Measurements from ENCODE around the gene DMRTC2.

Gene DMRTC2

DNA sequence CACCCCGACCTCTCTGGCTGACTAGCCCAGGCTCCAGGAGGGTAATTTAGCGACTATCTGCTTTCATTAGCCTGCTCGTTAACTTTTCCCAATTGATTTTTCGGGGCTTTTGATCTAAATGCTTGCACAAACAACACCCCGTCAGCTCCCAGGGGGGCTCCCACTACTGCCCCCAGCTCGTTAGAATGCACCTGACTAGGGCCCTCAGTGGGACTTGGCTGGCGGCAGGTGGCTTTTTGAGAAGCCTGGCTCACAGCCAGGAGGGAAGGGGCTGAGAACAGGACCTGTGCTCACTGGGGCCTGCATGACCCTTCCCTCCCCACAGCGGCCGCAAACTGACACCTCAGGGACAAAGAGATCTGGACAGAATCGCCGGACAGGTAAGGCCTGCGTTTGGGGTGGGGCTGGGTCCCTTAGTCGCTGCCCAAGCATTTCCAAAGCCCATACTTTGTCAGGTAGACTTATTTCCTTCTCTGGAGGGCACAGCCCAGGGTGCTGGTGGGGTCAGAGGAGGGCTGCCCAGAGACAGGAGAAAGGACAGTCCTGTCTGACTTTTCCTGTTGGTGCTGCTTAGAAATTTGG lies 24.6 kb downstream of the DMRTC2 start:
- TF ChIP-seq, protein P1, sequence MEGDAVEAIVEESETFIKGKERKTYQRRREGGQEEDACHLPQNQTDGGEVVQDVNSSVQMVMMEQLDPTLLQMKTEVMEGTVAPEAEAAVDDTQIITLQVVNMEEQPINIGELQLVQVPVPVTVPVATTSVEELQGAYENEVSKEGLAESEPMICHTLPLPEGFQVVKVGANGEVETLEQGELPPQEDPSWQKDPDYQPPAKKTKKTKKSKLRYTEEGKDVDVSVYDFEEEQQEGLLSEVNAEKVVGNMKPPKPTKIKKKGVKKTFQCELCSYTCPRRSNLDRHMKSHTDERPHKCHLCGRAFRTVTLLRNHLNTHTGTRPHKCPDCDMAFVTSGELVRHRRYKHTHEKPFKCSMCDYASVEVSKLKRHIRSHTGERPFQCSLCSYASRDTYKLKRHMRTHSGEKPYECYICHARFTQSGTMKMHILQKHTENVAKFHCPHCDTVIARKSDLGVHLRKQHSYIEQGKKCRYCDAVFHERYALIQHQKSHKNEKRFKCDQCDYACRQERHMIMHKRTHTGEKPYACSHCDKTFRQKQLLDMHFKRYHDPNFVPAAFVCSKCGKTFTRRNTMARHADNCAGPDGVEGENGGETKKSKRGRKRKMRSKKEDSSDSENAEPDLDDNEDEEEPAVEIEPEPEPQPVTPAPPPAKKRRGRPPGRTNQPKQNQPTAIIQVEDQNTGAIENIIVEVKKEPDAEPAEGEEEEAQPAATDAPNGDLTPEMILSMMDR (IDR thresholded peaks at IDR 0.05): no peak
- no peak overlapping the region for H3K4me3 ChIP-seq (ENCODE audit: low read depth, low read length)
- peaks cover 9% of the 10 kb centered on the region for H3K4me1 ChIP-seq
- H3K4me2 ChIP-seq (ENCODE audit: low read length): no peak overlapping the region
- H3K27ac ChIP-seq: no peak overlapping the region
- H3K27me3 ChIP-seq (ENCODE audit: control insufficient read depth, insufficient read depth, low read length): no peaks in the 10 kb centered on the region
- H3K9ac ChIP-seq: no peak overlapping the region
- H2AFZ ChIP-seq: no peak overlapping the region
- no peaks in the 10 kb centered on the region for H3K9me3 ChIP-seq (ENCODE audit: control insufficient read depth, low read length)
- peaks cover 15% of the 10 kb centered on the region for H3K79me2 ChIP-seq
- H3K36me3 ChIP-seq (ENCODE audit: control insufficient read depth, insufficient read depth, low read length): no peaks in the 10 kb centered on the region

DNA sequence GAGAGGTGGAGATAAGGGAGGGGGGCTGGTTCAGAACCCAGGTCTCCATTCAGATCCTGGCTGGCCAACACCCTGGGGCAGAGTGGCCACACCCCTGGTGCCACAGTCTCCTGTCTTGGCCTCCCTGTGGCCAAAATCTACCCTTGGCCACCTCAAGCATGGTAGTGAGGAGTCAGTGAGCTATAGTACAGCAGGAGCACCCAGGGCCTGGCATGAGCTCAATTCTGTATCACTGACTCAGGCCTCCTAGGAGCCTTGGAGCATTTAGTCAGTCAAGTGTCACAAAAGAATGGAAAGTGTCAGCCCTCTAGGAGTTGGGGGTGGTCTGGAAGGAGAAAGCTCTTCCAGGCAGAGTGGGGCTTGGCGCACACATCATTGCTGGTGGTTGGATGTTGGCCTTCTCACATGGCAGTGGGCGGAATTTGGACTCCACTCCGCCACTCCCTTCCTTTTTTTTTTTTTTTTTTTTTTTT lies 25.6 kb downstream of the DMRTC2 start:
- H3K4me3 ChIP-seq (ENCODE audit: low read depth, low read length): no peak overlapping the region
- H3K9ac ChIP-seq: no peak overlapping the region
- H3K36me3 ChIP-seq (ENCODE audit: control insufficient read depth, insufficient read depth, low read length): no peaks in the 10 kb centered on the region
- TF ChIP-seq, protein P1 (IDR thresholded peaks at IDR 0.05): no peak
- H3K27me3 ChIP-seq (ENCODE audit: control insufficient read depth, insufficient read depth, low read length): no peaks in the 10 kb centered on the region
- peaks cover 11% of the 10 kb centered on the region for H3K79me2 ChIP-seq
- H3K9me3 ChIP-seq (ENCODE audit: control insufficient read depth, low read length): no peaks in the 10 kb centered on the region
- H2AFZ ChIP-seq: no peak overlapping the region
- H3K4me1 ChIP-seq: peaks cover 9% of the 10 kb centered on the region
- no peak overlapping the region for H3K4me2 ChIP-seq (ENCODE audit: low read length)
- H3K27ac ChIP-seq: no peak overlapping the region

- H3K4me2 ChIP-seq (ENCODE audit: low read length): no peak overlapping the region
- H3K9ac ChIP-seq: no peak overlapping the region
- H3K27me3 ChIP-seq (ENCODE audit: control insufficient read depth, insufficient read depth, low read length): no peaks in the 10 kb centered on the region
- no peaks in the 10 kb centered on the region for H3K9me3 ChIP-seq (ENCODE audit: control insufficient read depth, low read length)
- peaks cover 9% of the 10 kb centered on the region for H3K4me1 ChIP-seq
- H2AFZ ChIP-seq: no peak overlapping the region
- peaks cover under 1% of the 10 kb centered on the region for H3K79me2 ChIP-seq
- H3K27ac ChIP-seq: no peak overlapping the region
- H3K4me3 ChIP-seq (ENCODE audit: low read depth, low read length): no peak overlapping the region
- H3K36me3 ChIP-seq (ENCODE audit: control insufficient read depth, insufficient read depth, low read length): no peaks in the 10 kb centered on the region
- TF ChIP-seq, protein P1 (IDR thresholded peaks at IDR 0.05): no peak
Observed at GRCh38 chr19:41871573-41872383, 26.9 kb downstream of the DMRTC2 start.

DNA sequence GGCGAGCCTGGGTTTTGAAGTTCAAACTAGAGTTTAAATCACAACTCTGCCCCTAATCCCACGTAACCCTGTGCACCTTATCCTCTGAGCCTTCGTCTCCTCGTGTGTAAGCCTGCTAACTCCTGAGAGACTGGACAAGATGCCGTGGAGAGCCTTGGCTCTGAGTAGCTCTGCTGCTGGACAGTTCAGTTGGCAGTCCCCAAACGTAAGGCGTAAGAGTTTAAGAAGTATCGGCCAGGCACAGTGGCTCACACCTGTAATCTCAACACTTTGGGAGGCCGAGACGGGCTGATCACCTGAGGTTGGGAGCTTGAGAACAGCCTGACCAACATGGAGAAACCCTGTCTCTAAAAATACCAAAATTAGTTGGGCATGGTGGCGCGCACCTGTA lies 27.5 kb downstream of the DMRTC2 start:
- TF ChIP-seq, protein P1 (IDR thresholded peaks at IDR 0.05): no peak
- Histone ChIP-seq H3K27ac (no peak overlapping the region), H3K36me3 (ENCODE audit: control insufficient read depth, insufficient read depth, low read length) (no peaks in the 10 kb centered on the region), H3K9me3 (ENCODE audit: control insufficient read depth, low read length) (no peaks in the 10 kb centered on the region), H3K4me3 (ENCODE audit: low read depth, low read length) (no peak overlapping the region), H3K79me2 (no peaks in the 10 kb centered on the region), H2AFZ (no peak overlapping the region), H3K4me1 (peaks cover 9% of the 10 kb centered on the region), H3K4me2 (ENCODE audit: low read length) (no peak overlapping the region), H3K27me3 (ENCODE audit: control insufficient read depth, insufficient read depth, low read length) (no peaks in the 10 kb centered on the region), H3K9ac (no peak overlapping the region)

All from parathyroid adenoma (tissue), 2 donors.